ENCODE measurements around the gene ZNF74. TPM values are rescaled to one million over a fixed set of nuclear protein-coding genes. Genes with fewer than 3 reads are reported as not detected.
"Not testable (repeated sequence)": the region's sequence is repeated elsewhere in the genome, so short reads cannot be mapped to it uniquely, and the experiment has no call there.

The ZNF74 gene
- total and polyA plus RNA-seq, 3 experiments from 2014 or later = 12.3 to 15.3 (median 13.0) TPM

DNA sequence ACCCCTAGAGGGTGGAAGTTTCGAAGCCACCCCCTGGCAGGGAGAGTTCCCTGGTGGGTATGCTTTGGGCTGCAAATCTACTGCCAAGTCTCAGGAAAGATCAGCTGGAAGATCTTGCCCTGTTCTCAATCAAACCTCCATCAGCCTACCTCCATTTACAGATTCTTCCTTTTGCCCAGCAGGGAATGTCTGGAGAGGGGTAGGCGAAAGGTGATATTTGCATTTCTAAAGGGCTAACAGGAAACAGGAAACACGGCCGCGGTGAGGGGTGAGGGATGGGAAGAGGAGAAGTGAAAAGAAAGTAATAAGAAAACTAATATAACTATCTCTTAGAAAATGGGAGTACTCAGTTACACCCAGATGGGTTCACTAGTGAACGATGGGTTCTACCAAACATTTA, 22.3 kb upstream of the ZNF74 start:
- DNase-seq; CTCF ChIA-PET; H3K27me3 ChIP-seq (ENCODE audit: insufficient read depth, low read length, poor library complexity, severe bottlenecking); H3K36me3 Mint-ChIP-seq; H3K27ac ChIP-seq (ENCODE audit: low read depth, low read length); H3K4me3 ChIP-seq (ENCODE audit: low read length); H3K4me1 Mint-ChIP-seq; POLR2A ChIA-PET; H3K36me3 ChIP-seq (ENCODE audit: insufficient read depth, low read length); H3K9me3 Mint-ChIP-seq; H3K4me3 Mint-ChIP-seq; H3K4me1 ChIP-seq (ENCODE audit: insufficient read depth, low read length); H3K27me3 Mint-ChIP-seq; H3K9me3 ChIP-seq (ENCODE audit: low read length): not testable (repeated sequence)
- H3K27ac Mint-ChIP-seq = peak overlapping the region in 1 of 8 donors; percentile 54

DNA sequence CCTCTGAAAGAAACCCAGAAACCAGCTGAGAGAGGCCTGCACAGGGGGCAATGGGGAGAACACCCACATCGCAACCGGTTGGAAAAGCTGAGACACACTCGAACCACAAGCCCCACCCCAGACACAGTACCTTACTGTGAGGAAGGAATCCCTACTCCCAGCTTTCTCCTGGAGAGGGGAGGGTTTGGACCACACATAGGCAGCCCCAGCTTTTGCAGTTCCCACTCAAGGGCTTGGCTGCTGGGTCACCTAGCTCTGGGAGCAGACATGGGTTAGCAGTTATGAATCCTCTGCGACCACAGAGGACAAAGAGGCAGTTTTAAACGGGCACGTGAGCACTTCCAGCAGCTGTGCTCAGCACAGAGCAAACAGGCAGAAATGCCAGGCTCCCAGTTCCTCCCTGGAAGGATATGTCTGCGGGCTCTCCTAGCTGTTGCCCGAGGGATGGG, 21.5 kb upstream of the ZNF74 start:
- H3K4me3 Mint-ChIP-seq; H3K36me3 Mint-ChIP-seq; H3K4me3 ChIP-seq (ENCODE audit: low read length); H3K27me3 Mint-ChIP-seq; POLR2A ChIA-PET; H3K27me3 ChIP-seq (ENCODE audit: insufficient read depth, low read length, poor library complexity, severe bottlenecking); DNase-seq; H3K9me3 Mint-ChIP-seq; H3K27ac ChIP-seq (ENCODE audit: low read depth, low read length); H3K4me1 Mint-ChIP-seq; H3K9me3 ChIP-seq (ENCODE audit: low read length); H3K4me1 ChIP-seq (ENCODE audit: insufficient read depth, low read length); H3K27ac Mint-ChIP-seq; CTCF ChIA-PET; H3K36me3 ChIP-seq (ENCODE audit: insufficient read depth, low read length): not testable (repeated sequence)

DNA sequence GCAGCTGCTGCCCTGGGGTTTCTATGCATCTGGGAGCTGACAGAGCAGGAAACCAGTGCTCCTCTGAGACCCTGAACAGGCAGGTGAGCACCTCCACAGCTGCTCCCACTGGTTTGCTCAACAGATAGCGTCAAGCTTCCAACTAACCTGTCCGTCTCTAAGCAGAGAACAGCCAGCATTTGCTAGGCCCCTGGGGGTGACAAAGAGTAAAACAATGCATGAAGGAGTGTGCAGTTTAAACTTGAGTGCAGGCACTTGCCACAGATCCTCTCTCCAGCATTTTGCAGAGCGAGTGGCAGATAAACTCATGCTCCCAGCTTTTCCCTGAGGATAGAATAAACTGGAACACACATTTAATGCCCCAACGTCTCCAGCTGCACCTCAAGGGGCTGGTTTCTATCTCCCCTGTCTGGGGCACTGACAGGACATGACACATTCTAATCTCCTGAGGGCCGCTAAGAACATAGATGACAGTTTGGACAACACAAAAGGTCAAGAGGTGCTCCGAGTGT, 20.7 kb upstream of the ZNF74 start:
- H3K4me1 Mint-ChIP-seq; H3K9me3 Mint-ChIP-seq; H3K27ac Mint-ChIP-seq; H3K4me3 ChIP-seq (ENCODE audit: low read length); H3K9me3 ChIP-seq (ENCODE audit: low read length); H3K4me3 Mint-ChIP-seq; H3K36me3 Mint-ChIP-seq; H3K4me1 ChIP-seq (ENCODE audit: insufficient read depth, low read length); H3K36me3 ChIP-seq (ENCODE audit: insufficient read depth, low read length); H3K27me3 ChIP-seq (ENCODE audit: insufficient read depth, low read length, poor library complexity, severe bottlenecking); H3K27me3 Mint-ChIP-seq; DNase-seq; H3K27ac ChIP-seq (ENCODE audit: low read depth, low read length); POLR2A ChIA-PET; CTCF ChIA-PET: not testable (repeated sequence)

DNA sequence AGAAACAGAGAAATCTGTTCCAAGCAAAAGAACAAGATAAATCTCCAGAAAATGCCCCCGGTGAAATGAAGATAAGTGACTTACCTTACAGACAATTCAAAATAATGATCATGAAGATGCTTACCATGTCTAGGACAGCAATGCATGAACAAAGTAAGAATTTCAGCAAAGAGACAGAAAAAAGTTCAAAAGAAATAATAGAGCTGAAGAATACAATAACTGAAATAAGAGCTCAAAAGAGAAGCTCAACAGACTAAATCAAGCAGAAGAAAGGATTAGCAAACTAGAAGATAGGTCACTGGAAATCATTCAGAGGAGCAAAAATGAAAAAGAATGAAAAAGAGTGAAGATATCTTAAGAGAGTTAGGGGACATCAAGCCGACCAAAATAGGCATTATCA, 19.8 kb upstream of the ZNF74 start:
- H3K27me3 Mint-ChIP-seq; CTCF ChIA-PET; H3K9me3 ChIP-seq (ENCODE audit: low read length); H3K4me3 Mint-ChIP-seq; POLR2A ChIA-PET; DNase-seq; H3K4me1 ChIP-seq (ENCODE audit: insufficient read depth, low read length); H3K4me3 ChIP-seq (ENCODE audit: low read length); H3K27me3 ChIP-seq (ENCODE audit: insufficient read depth, low read length, poor library complexity, severe bottlenecking); H3K27ac ChIP-seq (ENCODE audit: low read depth, low read length); H3K36me3 ChIP-seq (ENCODE audit: insufficient read depth, low read length); H3K36me3 Mint-ChIP-seq; H3K9me3 Mint-ChIP-seq; H3K4me1 Mint-ChIP-seq; H3K27ac Mint-ChIP-seq: not testable (repeated sequence)

DNA sequence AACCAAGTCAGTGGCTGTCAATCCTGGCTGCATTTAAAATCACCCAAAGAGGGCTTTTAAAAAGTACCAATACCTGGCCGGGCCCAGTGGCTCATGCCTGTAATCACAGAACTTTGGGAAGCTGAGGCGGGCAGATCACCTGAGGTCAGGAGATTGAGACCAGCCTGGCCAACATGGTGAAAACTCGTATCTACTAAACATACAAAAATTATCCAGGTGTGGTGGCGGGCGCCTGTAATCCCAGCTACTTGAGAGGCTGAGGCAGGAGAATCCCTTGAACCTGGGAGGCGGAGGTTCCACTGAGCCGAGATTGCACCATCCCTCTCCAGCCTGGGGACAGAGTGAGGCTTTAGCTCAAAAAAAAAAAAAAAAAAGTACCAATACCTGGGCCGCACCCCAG, 17.7 kb upstream of the ZNF74 start:
- H3K9me3 Mint-ChIP-seq; H3K27me3 ChIP-seq (ENCODE audit: insufficient read depth, low read length, poor library complexity, severe bottlenecking); DNase-seq; H3K9me3 ChIP-seq (ENCODE audit: low read length); H3K4me3 Mint-ChIP-seq; H3K36me3 Mint-ChIP-seq; H3K4me1 ChIP-seq (ENCODE audit: insufficient read depth, low read length); H3K27ac ChIP-seq (ENCODE audit: low read depth, low read length); H3K27me3 Mint-ChIP-seq; H3K27ac Mint-ChIP-seq; CTCF ChIA-PET; H3K36me3 ChIP-seq (ENCODE audit: insufficient read depth, low read length); H3K4me1 Mint-ChIP-seq; POLR2A ChIA-PET; H3K4me3 ChIP-seq (ENCODE audit: low read length): not testable (repeated sequence)

DNA sequence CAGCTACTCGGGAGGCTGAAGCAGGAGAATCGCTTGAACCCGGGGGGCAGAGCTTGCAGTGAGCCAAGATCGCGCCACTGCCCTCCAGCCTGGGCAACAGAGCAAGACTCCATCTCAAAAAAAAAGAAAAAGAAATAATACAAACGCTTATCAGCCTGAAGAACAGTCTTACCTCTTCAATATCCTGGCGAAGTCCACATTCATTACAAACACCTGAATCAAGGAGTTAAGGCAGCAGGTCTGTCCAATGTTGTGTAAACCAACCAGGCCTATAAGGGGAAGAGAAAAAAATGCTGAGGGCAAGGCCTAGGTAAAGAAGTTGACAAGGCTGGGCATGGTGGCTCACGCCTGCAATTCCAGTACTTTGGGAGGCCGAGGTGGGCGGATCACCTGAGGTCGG, 17.0 kb upstream of the ZNF74 start:
- H3K27me3 ChIP-seq (ENCODE audit: insufficient read depth, low read length, poor library complexity, severe bottlenecking); H3K27me3 Mint-ChIP-seq; H3K4me3 Mint-ChIP-seq; H3K36me3 ChIP-seq (ENCODE audit: insufficient read depth, low read length); H3K9me3 ChIP-seq (ENCODE audit: low read length); H3K36me3 Mint-ChIP-seq; H3K4me3 ChIP-seq (ENCODE audit: low read length); H3K27ac ChIP-seq (ENCODE audit: low read depth, low read length); H3K4me1 ChIP-seq (ENCODE audit: insufficient read depth, low read length); DNase-seq; H3K4me1 Mint-ChIP-seq; POLR2A ChIA-PET; H3K9me3 Mint-ChIP-seq; CTCF ChIA-PET: not testable (repeated sequence)
- peak overlapping the region in 1 of 8 donors; percentile 63 for H3K27ac Mint-ChIP-seq

DNA sequence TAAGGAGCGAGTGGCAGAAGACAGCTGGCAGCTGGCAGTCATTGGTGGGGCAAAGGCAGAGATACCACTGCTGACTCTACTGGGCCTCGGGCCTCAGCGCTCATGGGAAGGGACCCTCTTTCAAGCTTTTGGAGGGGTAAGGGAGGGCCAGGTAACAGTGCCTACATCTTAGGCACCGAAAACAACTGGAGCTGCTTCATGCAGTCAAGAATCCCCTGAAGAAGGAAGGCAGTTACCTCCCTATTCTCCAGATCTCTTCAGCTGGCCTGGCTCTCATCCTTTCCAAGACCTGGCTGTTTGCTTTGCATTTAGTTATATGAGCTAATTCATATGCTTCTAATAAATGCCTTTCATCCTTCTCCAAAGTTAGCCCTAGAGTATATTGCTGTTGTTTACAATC, 15.8 kb upstream of the ZNF74 start:
- no peak overlapping the region for H3K4me3 ChIP-seq (ENCODE audit: low read length)
- no peaks in the 10 kb centered on the region for H3K36me3 ChIP-seq (ENCODE audit: insufficient read depth, low read length)
- H3K4me1 Mint-ChIP-seq = no peaks in the 10 kb centered on the region
- no peak for DNase-seq
- peaks cover 0 to 4% (median 0%) of the 10 kb centered on the region in 5 donors for H3K9me3 Mint-ChIP-seq
- H3K27me3 ChIP-seq (ENCODE audit: insufficient read depth, low read length, poor library complexity, severe bottlenecking) = no peaks in the 10 kb centered on the region
- H3K9me3 ChIP-seq (ENCODE audit: low read length) = no peaks in the 10 kb centered on the region
- peaks cover 0 to 3% of the 10 kb centered on the region in 2 donors for H3K27me3 Mint-ChIP-seq
- ChIA-PET CTCF (no interaction called here), POLR2A (no interaction called here)
- no peaks in the 10 kb centered on the region for H3K36me3 Mint-ChIP-seq
- no peak overlapping the region for H3K4me3 Mint-ChIP-seq
- H3K27ac Mint-ChIP-seq = no peak overlapping the region
- no peaks in the 10 kb centered on the region for H3K4me1 ChIP-seq (ENCODE audit: insufficient read depth, low read length)
- no peak overlapping the region for H3K27ac ChIP-seq (ENCODE audit: low read depth, low read length)

DNA sequence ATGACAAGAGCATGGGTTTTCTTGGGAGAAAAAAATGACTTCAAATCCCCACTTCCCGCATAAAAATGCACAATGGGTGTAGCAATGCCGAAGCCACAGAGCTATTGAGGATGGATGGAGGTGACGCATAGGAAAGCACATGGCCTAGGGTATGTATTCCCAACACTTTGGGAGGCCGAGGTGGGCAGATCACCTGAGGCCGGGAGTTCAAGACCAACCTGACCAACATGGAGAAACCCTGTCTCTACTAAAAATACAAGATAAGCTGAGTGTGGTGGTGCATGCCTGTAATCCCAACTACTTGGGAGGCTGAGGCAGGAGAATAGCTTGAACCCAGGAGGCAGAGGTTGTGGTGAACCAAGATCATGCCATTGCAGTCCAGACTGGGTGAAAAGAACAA, 15.3 kb upstream of the ZNF74 start:
- H3K27ac Mint-ChIP-seq; H3K36me3 Mint-ChIP-seq; H3K27ac ChIP-seq (ENCODE audit: low read depth, low read length); H3K4me1 ChIP-seq (ENCODE audit: insufficient read depth, low read length); POLR2A ChIA-PET; H3K9me3 ChIP-seq (ENCODE audit: low read length); CTCF ChIA-PET; H3K4me3 Mint-ChIP-seq; H3K4me3 ChIP-seq (ENCODE audit: low read length); H3K27me3 Mint-ChIP-seq; DNase-seq; H3K4me1 Mint-ChIP-seq; H3K36me3 ChIP-seq (ENCODE audit: insufficient read depth, low read length); H3K9me3 Mint-ChIP-seq; H3K27me3 ChIP-seq (ENCODE audit: insufficient read depth, low read length, poor library complexity, severe bottlenecking): not testable (repeated sequence)

DNA sequence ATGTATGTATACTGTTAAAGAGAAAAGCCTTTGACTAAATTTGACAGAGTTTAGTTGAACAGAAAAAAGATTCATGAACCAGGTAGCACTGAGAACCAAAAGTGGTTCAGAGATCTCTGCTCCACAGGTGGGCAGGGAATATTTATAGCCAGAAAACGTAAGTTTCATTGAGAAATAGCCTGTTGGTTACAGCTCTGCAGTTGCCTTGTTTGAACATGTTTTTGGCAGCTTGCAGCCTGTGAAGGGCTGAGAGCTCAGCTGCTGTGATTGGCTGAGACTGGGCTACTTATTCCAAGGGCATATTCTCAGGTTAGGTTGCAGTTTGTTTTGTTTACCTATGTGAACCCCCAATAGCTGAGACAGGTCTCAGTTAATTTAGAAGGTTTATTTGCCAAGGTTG, 13.5 kb upstream of the ZNF74 start:
- Mint-ChIP-seq H3K36me3 (peaks cover 0 to 2% (median 0%) of the 10 kb centered on the region in 3 donors), H3K27me3 (peaks cover 0 to 9% of the 10 kb centered on the region in 2 donors), H3K27ac (no peak overlapping the region), H3K9me3 (no peaks in the 10 kb centered on the region), H3K4me1 (no peaks in the 10 kb centered on the region), H3K4me3 (no peak overlapping the region)
- Histone ChIP-seq H3K27ac (ENCODE audit: low read depth, low read length) (no peak overlapping the region), H3K36me3 (ENCODE audit: insufficient read depth, low read length) (no peaks in the 10 kb centered on the region), H3K27me3 (ENCODE audit: insufficient read depth, low read length, poor library complexity, severe bottlenecking) (no peaks in the 10 kb centered on the region), H3K4me3 (ENCODE audit: low read length) (no peak overlapping the region), H3K9me3 (ENCODE audit: low read length) (no peaks in the 10 kb centered on the region), H3K4me1 (ENCODE audit: insufficient read depth, low read length) (no peaks in the 10 kb centered on the region)
- ChIA-PET CTCF (interaction anchor here (1.0 kb wide), 1 partner anchor 13 kb away, joined by 3 read pairs; no protein-coding TSS in a partner anchor), POLR2A (no interaction called here)
- no peak for DNase-seq

Data from CD8-positive, alpha-beta memory T cell (primary cell).